AG04449 (cell line): ENCODE measurements around the gene C5orf58.
A peak's percentile ranks its signal among the peaks of the same experiment; 100 is the strongest.

Experiments
- CTCF ChIA-PET: fragments of 350-600 bp; formaldehyde crosslinking; extraction: SDS; loops from one replicate; lab custom pipeline; 2021; ENCODE audit warnings: antibody characterized with exemption; lab: Yijun Ruan, JAX
- POLR2A ChIA-PET: fragments of 400-600, 350-600 bp; formaldehyde crosslinking; extraction: SDS; loops from one replicate; lab custom pipeline; 2020; ENCODE audit warnings: antibody characterized with exemption, inconsistent platforms; lab: Yijun Ruan, JAX
- DNase-seq: peaks from one replicate; pipeline ENCODE4 v3.0.0-alpha.2; 2010; ENCODE audit warnings: low read depth, low spot score
- H3K4me3 ChIP-seq: 2 replicates; pipeline ENCODE4 v1.5.1; 2011; ENCODE audit warnings: low read depth, mild to moderate bottlenecking, control low read depth, low read length
- TF ChIP-seq, protein P1 (sequence below): IDR thresholded peaks from one replicate; pipeline ENCODE4 v1.5.1; 2011; ENCODE audit warnings: mild to moderate bottlenecking, moderate library complexity, low read length, control low read depth, inconsistent platforms; ENCODE audit not compliant: insufficient read depth; ENCODE audit errors: missing control alignments

C5orf58 gene

DNA sequence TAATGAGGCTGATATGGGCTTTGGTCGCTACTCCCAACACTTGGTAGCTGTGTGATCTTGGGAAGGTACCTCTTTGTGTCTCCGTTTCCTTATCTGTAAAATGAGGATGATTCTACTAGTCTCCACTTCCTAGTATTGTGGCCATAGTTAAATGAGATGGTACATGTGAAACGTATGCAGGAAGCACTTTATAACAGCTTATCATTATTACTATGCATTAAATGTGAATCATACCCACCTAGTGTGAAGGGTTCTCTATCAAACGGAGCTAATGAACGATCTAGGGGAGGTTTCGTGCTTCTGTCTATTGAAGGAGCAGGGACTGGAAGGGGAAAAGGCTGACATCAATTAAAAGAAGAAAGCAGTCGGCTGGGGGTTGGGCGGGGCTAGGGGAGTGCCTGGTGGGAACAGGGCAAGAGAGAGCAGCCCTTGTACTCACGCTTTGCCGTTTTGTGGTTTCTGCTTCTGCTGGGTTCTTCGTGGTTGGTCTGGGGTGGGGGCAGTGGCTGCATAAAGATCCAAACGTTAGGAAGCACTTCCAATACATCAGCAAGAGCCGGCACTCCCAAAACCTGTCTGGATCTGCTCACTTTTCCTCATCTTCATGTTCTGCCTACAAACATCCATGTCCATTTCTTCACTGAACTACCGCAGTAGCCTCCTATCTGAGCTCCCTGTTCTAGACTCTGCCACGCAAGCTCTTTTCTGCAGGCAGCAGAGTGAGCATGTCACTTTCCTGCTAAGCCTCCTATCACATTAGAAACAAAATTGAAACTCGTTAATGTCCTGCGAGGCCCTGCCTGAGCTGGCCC, 34.0 kb downstream of the C5orf58 start:
- POLR2A ChIA-PET = no interaction called here

DNA sequence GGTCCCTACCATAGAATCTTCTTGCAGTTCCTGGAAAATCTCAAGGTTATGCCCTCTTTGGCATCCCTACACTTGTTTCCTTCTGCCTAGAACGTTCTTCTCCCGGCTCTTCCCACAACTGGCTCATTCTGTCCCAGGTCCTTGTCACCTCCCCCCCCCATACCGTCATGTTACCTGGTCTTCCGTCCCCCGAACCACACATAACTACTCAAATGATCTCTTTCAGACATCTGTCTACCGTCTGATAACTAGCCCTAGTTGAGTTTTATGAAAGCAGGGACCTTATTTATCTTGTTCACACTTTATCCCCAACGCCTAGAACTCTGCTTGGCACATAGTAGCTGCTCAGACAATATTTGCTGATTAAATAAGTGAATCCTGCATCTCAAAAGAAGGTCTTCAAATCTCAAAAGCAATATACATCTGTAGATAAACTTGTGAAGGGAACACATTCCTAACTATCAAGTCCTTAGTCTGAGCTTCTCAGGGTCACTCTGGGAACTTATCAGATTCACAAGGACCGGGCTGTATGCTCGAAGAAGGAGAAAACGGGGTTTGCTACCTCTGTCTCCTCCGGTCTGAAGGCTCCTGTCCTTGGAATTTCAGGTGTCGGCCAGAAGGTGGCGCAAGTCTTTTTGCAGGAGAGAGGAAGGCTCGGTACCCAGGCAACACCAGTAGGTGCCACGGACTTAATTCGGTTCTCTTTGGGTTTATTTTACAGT, 34.8 kb downstream of the C5orf58 start:
- TF ChIP-seq, protein P1, sequence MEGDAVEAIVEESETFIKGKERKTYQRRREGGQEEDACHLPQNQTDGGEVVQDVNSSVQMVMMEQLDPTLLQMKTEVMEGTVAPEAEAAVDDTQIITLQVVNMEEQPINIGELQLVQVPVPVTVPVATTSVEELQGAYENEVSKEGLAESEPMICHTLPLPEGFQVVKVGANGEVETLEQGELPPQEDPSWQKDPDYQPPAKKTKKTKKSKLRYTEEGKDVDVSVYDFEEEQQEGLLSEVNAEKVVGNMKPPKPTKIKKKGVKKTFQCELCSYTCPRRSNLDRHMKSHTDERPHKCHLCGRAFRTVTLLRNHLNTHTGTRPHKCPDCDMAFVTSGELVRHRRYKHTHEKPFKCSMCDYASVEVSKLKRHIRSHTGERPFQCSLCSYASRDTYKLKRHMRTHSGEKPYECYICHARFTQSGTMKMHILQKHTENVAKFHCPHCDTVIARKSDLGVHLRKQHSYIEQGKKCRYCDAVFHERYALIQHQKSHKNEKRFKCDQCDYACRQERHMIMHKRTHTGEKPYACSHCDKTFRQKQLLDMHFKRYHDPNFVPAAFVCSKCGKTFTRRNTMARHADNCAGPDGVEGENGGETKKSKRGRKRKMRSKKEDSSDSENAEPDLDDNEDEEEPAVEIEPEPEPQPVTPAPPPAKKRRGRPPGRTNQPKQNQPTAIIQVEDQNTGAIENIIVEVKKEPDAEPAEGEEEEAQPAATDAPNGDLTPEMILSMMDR = peak; percentile 84
- peak; percentile 1 for DNase-seq
- H3K4me3 ChIP-seq = no peak overlapping the region
- POLR2A ChIA-PET = no interaction called here
- CTCF ChIA-PET = interaction anchor here (0.6 to 5.1 kb wide), 28 partner anchors 9 to 364 kb away, joined by 3 to 26 read pairs (median 4); no protein-coding TSS in a partner anchor

More for the DNA sequence above, 34.0 kb downstream of the C5orf58 start:
- TF ChIP-seq, protein P1 = no peak
- CTCF ChIA-PET = interaction anchor here (0.7 to 5.1 kb wide), 24 partner anchors 8 to 367 kb away, joined by 3 to 26 read pairs (median 6); no protein-coding TSS in a partner anchor
- DNase-seq = no peak
- H3K4me3 ChIP-seq = no peak overlapping the region

DNA sequence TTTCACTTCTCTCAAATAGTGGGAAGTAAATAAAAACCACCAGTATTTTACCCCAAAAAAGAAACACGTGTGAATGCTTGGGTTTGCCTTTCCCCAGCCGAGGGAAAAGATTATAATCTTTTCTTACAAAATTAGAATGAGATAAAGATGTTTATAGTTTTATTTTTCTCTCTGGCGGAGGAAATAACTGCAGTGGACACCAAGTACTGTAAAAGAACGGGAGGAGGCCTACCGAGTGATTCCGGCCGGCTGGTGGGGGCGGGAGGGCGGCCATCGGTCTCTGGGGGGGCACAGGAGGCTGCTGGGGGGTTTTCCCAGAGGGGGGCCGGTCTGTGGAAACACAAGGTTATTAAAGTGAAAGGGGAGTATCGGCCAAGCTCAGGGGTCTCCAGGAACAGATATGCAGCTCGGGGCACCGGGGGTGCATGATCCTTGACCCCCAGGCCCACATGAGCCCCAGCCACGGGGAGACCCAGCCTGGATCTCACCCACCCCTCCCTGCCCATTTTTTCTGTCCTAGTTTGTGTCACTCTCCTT, 35.4 kb downstream of the C5orf58 start:
- CTCF ChIA-PET = interaction anchor here (1.0 to 5.1 kb wide), 19 partner anchors 10 to 365 kb away, joined by 3 to 26 read pairs (median 7); no protein-coding TSS in a partner anchor
- POLR2A ChIA-PET = no interaction called here

DNA sequence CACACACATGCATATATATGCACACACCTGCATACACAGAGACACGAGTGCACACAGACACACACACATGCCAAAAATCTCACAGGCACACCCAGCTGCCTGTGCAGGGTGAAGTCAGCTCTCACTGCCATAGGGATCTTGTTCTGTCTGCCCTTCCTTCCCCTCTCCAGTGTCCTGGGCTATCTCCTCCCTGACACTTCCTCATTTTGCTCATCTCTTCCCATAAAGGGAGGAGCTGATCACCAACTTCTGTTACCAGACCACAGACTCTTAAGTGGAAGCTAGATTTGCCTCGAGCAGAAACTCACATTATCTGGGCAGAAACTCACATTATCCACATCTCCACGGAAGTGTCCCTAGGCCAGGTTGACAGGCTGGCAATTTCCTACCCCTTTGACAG, 36.1 kb downstream of the C5orf58 start:
- DNase-seq = no peak
- POLR2A ChIA-PET = no interaction called here

More for the DNA sequence above, 35.4 kb downstream of the C5orf58 start:
- H3K4me3 ChIP-seq = no peak overlapping the region
- TF ChIP-seq, protein P1 = no peak
- no peak for DNase-seq

DNA sequence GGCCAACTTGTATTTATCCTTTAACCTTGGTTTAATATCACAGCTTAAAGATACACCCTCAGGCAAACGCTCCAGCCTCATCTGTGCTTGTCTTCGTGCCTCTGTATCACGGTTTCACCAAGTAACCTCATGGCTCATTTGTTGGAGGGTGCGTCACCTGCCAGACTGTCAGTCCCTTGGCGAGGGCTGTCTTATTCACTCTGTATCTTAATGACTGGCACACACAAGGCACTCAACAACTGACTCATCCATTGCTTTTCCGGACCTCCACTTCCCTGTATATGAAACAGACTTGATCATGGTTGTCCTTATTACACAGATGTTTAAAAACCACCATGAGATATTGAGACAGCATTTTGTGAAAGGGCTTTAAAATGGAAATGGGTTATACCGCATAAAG, 36.8 kb downstream of the C5orf58 start:
- H3K4me3 ChIP-seq = no peak overlapping the region

More for the DNA sequence above, 36.1 kb downstream of the C5orf58 start:
- CTCF ChIA-PET = interaction anchor here (0.8 to 5.1 kb wide), 11 partner anchors 10 to 364 kb away, joined by 3 to 26 read pairs (median 7); no protein-coding TSS in a partner anchor
- no peak overlapping the region for H3K4me3 ChIP-seq
- TF ChIP-seq, protein P1 = no peak

More for the DNA sequence above, 36.8 kb downstream of the C5orf58 start:
- CTCF ChIA-PET = interaction anchor here (0.8 to 5.1 kb wide), 8 partner anchors 9 to 363 kb away, joined by 3 to 26 read pairs (median 9); no protein-coding TSS in a partner anchor
- TF ChIP-seq, protein P1 = no peak
- DNase-seq = no peak
- POLR2A ChIA-PET = no interaction called here
